Measurements from ENCODE around the gene MLLT10. TPM values are rescaled to one million over a fixed set of nuclear protein-coding genes. Genes with fewer than 3 reads are reported as not detected.
A peak's percentile ranks its signal among the peaks of the same experiment; 100 is the strongest.

MLLT10 gene
- total RNA-seq, 1 donor from 2014 or later, result 32.3 TPM

GRCh38 chr10:21527598-21528235 is 6.3 kb upstream of the MLLT10 start:
- no peaks in the 10 kb centered on the region for H3K27me3 ChIP-seq (ENCODE audit: control insufficient read depth, insufficient read depth, low read length)
- H3K36me3 ChIP-seq (ENCODE audit: control insufficient read depth, insufficient read depth, low read length), result no peaks in the 10 kb centered on the region
- DNase-seq (ENCODE audit: low read depth), result no peak
- peak overlapping the region; percentile 49 for H3K4me3 ChIP-seq (ENCODE audit: low read depth, low read length)
- TF ChIP-seq CTCF (IDR thresholded peaks at IDR 0.05; ENCODE audit: insufficient read depth, low read length, poor library complexity, severe bottlenecking), result no peak

DNA sequence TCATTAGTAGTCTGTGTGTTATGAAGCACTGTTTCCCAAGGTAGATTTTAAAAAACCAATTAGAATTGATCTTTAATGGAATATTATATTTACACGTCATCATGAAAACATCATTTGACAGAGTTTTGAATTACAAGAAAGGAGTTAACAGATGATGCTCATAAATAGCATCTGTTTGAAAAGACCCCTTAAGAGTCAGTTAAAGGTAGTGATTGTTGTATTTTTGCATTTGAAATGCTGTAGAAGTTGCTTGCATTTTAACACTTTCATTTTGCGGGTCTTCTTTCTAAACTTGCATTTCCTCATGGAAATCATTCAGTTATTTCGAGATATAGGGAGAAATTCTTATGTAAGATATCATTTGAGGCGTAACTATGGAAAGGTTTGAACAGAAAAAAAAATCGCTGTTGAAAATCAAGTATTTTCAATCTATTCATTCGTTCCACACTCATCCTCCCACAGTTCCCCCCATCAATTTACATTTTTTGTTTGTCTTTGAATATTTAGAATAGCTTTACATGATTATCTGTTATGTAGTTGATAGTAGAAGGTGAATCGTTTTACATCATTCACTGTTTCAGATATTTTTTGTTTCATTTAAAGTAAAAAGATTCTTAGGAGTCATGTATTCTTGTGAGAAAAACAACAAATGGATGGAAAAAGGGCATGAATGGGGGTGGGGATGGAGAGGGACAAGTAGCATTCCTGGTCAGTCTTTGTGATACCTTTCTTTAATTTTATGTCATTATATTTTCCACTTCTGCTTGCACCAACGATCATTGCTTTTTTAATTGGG is 5.6 kb upstream of the MLLT10 start:
- H3K4me3 ChIP-seq (ENCODE audit: low read depth, low read length), result no peak overlapping the region
- H3K27me3 ChIP-seq (ENCODE audit: control insufficient read depth, insufficient read depth, low read length), result no peaks in the 10 kb centered on the region
- no peaks in the 10 kb centered on the region for H3K36me3 ChIP-seq (ENCODE audit: control insufficient read depth, insufficient read depth, low read length)
- no peak for DNase-seq (ENCODE audit: low read depth)
- TF ChIP-seq CTCF (IDR thresholded peaks at IDR 0.05; ENCODE audit: insufficient read depth, low read length, poor library complexity, severe bottlenecking), result no peak

GRCh38 chr10:21529032-21529910 is 4.8 kb upstream of the MLLT10 start:
- no peak for TF ChIP-seq CTCF (IDR thresholded peaks at IDR 0.05; ENCODE audit: insufficient read depth, low read length, poor library complexity, severe bottlenecking)
- no peak overlapping the region for H3K4me3 ChIP-seq (ENCODE audit: low read depth, low read length)
- no peak for DNase-seq (ENCODE audit: low read depth)

DNA sequence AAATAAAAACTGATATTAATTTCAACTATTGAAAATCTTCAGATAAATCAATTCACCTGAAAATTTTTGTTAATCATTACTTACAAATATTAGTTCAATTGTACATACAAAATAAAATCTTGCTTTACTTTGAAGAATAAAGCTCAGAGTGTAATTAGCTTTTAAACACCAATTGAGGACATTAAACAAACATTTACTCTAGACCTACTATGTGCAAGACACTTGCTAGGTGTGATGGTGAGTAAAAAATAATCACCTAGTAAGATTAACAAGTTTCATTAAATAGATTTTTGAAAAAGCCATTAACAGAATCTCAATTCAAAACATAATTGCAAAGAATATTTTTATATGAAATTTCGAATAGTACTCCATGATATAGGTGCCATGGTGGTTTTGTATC is 3.9 kb upstream of the MLLT10 start:
- Histone ChIP-seq H3K36me3 (ENCODE audit: control insufficient read depth, insufficient read depth, low read length) (no peaks in the 10 kb centered on the region), H3K27me3 (ENCODE audit: control insufficient read depth, insufficient read depth, low read length) (no peaks in the 10 kb centered on the region), H3K4me3 (ENCODE audit: low read depth, low read length) (no peak overlapping the region)
- no peak for TF ChIP-seq CTCF (IDR thresholded peaks at IDR 0.05; ENCODE audit: insufficient read depth, low read length, poor library complexity, severe bottlenecking)
- DNase-seq (ENCODE audit: low read depth), result no peak

More at GRCh38 chr10:21529032-21529910, 4.8 kb upstream of the MLLT10 start:
- Histone ChIP-seq H3K27me3 (ENCODE audit: control insufficient read depth, insufficient read depth, low read length) (no peaks in the 10 kb centered on the region), H3K36me3 (ENCODE audit: control insufficient read depth, insufficient read depth, low read length) (no peaks in the 10 kb centered on the region)

- no peaks in the 10 kb centered on the region for H3K27me3 ChIP-seq (ENCODE audit: control insufficient read depth, insufficient read depth, low read length)
- H3K4me3 ChIP-seq (ENCODE audit: low read depth, low read length), result no peak overlapping the region
- DNase-seq (ENCODE audit: low read depth), result no peak
- no peaks in the 10 kb centered on the region for H3K36me3 ChIP-seq (ENCODE audit: control insufficient read depth, insufficient read depth, low read length)
- TF ChIP-seq CTCF (IDR thresholded peaks at IDR 0.05; ENCODE audit: insufficient read depth, low read length, poor library complexity, severe bottlenecking), result no peak
Measured at GRCh38 chr10:21530641-21531040, 3.4 kb upstream of the MLLT10 start.
